GDM1 (cell line): ENCODE results near the gene PCDH12.

ENCODE experiments used
- DNase-seq: peaks from one replicate; lab custom pipeline; 2025; lab: John Stamatoyannopoulos, UW

The PCDH12 gene

DNA sequence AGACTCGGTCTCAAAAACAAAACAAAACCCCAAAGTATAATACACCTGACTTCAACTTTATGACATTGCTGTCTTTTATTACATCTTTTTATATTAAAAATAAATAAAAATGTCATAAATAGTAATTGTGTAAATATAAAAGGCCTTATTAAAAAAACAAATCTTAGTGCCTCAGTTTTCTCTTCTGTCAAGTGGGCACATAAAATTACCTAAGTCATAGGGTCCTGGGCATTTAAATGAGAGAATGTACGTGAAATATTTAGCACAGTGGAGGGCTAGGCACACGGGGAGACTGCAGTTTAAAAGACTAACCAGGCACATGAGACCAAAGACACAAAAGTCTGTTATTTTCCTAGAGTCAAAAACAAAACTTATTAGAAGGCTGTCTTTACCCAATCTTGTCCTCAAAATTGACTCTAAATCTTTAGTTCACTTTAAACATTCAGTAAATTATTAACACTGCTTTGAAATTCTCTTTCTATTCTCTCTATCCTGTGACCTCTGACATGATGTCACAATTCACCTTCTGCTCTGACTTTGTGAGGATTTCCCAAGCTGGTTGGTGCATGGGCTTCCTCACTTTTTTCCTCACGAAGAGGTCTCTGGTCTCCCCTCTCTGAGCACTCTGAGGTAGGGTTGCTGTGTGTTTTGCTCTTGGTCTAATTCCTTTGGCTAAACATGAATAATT is 8.4 kb upstream of the PCDH12 start:
- no peak for DNase-seq

DNA sequence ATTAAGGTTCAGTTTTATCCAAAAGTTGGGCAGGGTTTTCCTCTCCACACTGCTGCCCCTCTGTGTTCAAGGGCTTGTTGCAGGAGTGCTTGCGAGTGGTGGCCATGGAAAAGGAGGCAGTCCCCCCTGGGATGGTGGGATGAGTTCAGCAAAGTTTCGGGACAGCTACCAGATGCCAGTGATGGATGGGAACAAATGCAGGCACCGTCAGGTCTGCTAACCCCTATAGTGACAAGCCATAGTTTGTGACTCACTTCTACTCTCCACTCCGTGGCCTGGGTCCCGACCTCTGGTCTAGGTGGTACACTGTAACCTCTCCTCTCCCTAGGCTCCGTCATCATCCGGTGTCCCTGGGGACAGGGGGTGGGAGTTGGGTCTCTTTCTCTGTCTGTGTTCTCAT is 7.1 kb upstream of the PCDH12 start:
- DNase-seq = no peak

GRCh38 chr5:141963701-141964100 is 5.7 kb upstream of the PCDH12 start:
- DNase-seq = no peak

DNA sequence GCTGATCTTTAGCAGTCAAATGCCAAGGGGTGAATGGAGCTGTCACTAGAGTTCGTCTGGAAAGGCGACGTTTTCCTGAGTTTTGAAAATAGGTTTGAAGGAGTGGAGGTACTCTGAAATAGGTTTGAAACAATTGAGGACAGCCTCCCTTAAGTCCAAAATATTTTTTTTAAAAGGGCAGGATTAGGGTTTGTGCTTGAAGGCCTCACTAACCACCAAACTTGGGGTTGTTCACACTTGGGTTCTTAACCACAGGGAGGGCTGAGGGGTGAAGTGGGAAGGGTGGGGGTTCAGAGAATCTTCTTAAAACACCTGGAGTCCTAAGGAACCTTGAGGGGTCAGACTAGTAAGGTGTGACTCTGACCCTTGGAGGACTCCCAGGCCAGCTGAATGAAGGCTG is 3.5 kb upstream of the PCDH12 start:
- DNase-seq = no peak

- DNase-seq = peak; percentile 83
Measured at GRCh38 chr5:141960449-141961323, 2.7 kb upstream of the PCDH12 start.

GRCh38 chr5:141960018-141960417 is 2.0 kb upstream of the PCDH12 start:
- peak; percentile 12 for DNase-seq

GRCh38 chr5:141958546-141959172 is 657 bp upstream of the PCDH12 start:
- DNase-seq = no peak

DNA sequence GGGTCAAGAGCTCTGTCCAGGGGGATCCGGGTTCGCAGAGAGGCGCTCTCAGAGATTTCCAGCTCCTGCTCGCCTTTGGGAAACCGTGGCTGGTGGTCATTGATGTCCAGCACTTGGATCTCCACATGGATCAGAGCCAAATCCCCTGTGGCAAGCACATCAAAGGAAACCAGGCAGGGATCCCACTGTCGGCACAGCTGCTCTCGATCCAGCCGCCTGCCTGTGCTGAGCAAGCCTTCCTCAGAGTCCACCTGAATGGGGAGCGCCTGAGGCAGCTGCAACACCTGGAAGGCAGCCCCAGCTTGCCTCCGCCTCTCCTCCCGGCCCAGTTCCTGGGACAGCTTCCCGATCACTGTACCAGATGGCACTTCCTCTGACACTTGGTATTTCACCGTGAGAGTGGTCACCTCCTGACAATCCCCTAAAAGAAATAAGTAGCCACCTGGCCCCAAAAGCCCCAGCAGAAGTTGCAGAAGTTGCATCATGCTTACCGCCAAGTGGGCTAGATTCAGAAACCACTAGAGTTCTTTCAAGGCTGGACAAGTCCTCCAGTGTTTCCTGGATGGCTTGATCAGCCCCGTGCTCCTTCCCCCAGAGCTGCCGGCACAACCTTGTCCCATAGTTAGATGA is 520 bp downstream of the PCDH12 start:
- DNase-seq = no peak

- DNase-seq = no peak
Measured at GRCh38 chr5:141954194-141954593, 3.8 kb downstream of the PCDH12 start.

DNA sequence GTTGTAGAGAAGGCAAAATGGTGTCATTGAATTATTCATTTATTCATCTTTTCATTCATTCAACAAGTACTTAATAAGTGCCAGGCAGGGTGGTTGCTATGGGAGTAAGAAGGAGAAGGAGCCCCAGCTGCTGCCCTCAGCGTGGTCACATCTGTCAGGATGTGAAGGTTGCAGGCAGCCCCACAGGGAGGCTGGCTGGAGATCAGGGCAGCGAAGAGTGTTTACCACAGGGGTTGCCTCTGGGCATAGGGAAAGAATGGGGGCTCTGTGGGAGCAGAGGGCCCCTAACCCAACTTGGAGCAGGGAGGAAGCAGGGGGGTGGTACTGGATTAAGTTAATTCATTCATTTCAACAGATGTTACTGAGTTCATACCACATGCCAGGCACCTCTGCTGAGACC is 6.0 kb downstream of the PCDH12 start:
- peak; percentile 22 for DNase-seq

GRCh38 chr5:141951332-141951781 is 6.6 kb downstream of the PCDH12 start:
- DNase-seq = no peak

DNA sequence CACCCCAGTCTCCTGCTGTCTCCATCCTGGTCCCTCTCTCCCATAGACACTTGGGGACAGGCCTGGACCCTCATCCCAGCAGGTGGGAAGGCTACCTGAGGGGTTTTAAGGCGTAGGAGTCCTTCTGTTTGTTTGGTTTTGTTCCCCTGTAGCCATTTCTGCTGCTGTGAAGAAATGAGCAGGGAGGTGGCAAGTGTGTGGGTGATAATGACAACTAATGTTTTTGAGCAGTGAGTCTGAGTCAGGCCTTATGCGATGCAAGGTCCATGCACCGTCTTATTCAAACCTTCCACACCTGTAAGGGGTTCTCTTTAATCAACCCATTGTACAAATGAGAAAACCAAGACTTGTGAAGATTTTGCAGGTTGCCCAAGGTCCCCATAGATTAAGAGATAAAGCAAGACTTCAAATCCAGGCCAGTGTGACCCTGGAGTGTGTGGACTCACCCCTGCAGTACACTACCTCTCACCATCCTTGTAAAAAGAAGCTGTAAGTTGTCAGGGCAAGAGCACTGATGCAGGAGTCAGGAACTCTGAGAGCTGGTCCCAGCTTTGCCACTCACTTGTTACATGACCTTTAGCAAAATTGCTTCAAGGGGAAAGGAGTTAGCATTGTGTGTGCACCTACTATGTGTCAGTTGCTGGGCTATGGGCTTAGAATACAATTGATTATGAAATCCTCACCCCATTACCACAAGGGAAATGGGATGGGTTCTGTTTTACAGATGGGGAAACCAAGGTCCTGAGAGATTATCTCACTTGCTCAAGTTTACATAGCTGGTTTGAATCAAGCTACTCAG is 7.6 kb downstream of the PCDH12 start:
- no peak for DNase-seq

GRCh38 chr5:141949511-141949910 is 8.5 kb downstream of the PCDH12 start:
- no peak for DNase-seq

DNA sequence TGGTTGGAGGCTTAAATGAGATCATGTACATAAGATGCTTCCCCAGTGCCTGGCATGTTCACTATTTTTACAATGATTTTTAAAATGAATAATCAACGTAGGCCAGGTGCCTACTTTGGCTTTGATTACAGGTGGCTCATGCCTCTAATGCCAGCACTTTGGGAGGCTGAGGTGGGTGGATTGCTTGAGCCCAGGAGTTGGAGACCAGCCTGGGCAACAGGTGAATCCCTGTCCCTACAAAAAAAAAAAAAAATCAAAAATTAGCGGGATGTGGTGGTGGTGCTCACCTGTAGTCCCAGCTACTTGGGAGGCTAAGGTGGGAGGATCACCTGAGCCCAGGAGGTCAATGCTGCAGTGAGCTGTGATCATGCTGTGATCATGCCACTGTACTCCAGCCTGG is 9.2 kb downstream of the PCDH12 start:
- DNase-seq = no peak

GRCh38 chr5:141947316-141947715 is 10.7 kb downstream of the PCDH12 start:
- no peak for DNase-seq

GRCh38 chr5:141945511-141946051 is 12.4 kb downstream of the PCDH12 start:
- no peak for DNase-seq

- DNase-seq = no peak
Measured at GRCh38 chr5:141944076-141944475, 13.9 kb downstream of the PCDH12 start.

- DNase-seq = no peak
Measured at GRCh38 chr5:141942185-141942857, 15.7 kb downstream of the PCDH12 start.

GRCh38 chr5:141941779-141942178 is 16.2 kb downstream of the PCDH12 start:
- no peak for DNase-seq

DNA sequence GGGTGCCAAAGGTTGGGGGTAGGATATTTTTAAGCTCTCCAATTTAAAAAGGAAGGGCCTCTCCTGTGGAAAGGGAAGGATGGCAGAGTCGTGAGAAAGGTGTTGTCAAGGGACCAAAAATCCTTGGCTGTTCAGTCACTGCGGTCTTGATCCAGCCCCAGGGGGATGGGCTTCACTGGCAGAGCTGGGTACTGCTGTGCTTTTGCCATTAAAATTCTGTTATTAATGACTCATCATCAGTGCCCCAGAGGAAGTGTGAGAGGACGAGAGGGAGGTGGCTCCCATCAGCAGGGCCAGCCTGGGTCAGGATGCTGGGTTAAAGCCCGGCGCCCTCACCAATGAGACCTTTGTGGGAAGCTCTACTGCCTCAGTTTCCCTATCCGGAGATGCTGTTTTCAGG is 16.7 kb downstream of the PCDH12 start:
- no peak for DNase-seq
